HL-60 (cell line): Measurements from ENCODE around the gene GAPDHS.

Experiments used
- POLR2AphosphoS5 ChIP-seq: IDR thresholded peaks from 2 replicates; pipeline ENCODE4 v1.6.1; 2012; ENCODE audit warnings: low read depth
- SPI1 ChIP-seq: IDR thresholded peaks from 2 replicates; pipeline ENCODE4 v1.6.1; 2012; ENCODE audit warnings: low read depth, mild to moderate bottlenecking, borderline replicate concordance
- TF ChIP-seq, protein P1 (sequence below): IDR thresholded peaks from one replicate; pipeline ENCODE4 v1.5.1; 2011; ENCODE audit warnings: low read length, control low read depth, inconsistent platforms; ENCODE audit not compliant: insufficient read depth
- TF ChIP-seq, protein P2 (sequence below): IDR thresholded peaks from 2 replicates; pipeline ENCODE4 v1.6.1; 2012; ENCODE audit warnings: low read depth; ENCODE audit not compliant: insufficient replicate concordance

DNA sequence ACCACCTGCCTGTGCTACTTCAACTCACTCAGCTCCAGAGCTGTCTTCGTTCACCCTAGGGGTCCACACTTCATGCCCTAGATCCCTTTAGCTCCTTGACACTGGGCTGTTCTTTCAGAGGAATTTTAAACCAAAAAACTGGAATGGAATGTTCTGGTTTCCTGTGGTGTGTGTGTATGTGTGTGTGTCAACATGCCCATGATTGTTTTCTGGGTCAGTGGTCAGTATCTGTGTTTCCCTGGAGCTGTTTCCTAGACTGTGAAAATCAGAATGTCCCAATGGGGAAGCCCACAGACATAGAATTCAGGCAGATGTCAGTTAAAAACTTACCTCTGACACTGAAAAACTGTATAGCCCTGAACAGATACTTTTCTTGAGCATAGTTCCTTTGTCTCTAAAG, 54.1 kb downstream of the GAPDHS start:
- TF ChIP-seq, protein P1, sequence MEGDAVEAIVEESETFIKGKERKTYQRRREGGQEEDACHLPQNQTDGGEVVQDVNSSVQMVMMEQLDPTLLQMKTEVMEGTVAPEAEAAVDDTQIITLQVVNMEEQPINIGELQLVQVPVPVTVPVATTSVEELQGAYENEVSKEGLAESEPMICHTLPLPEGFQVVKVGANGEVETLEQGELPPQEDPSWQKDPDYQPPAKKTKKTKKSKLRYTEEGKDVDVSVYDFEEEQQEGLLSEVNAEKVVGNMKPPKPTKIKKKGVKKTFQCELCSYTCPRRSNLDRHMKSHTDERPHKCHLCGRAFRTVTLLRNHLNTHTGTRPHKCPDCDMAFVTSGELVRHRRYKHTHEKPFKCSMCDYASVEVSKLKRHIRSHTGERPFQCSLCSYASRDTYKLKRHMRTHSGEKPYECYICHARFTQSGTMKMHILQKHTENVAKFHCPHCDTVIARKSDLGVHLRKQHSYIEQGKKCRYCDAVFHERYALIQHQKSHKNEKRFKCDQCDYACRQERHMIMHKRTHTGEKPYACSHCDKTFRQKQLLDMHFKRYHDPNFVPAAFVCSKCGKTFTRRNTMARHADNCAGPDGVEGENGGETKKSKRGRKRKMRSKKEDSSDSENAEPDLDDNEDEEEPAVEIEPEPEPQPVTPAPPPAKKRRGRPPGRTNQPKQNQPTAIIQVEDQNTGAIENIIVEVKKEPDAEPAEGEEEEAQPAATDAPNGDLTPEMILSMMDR: no peak
- TF ChIP-seq POLR2AphosphoS5: no peak
- no peak for TF ChIP-seq SPI1
- TF ChIP-seq, protein P2, sequence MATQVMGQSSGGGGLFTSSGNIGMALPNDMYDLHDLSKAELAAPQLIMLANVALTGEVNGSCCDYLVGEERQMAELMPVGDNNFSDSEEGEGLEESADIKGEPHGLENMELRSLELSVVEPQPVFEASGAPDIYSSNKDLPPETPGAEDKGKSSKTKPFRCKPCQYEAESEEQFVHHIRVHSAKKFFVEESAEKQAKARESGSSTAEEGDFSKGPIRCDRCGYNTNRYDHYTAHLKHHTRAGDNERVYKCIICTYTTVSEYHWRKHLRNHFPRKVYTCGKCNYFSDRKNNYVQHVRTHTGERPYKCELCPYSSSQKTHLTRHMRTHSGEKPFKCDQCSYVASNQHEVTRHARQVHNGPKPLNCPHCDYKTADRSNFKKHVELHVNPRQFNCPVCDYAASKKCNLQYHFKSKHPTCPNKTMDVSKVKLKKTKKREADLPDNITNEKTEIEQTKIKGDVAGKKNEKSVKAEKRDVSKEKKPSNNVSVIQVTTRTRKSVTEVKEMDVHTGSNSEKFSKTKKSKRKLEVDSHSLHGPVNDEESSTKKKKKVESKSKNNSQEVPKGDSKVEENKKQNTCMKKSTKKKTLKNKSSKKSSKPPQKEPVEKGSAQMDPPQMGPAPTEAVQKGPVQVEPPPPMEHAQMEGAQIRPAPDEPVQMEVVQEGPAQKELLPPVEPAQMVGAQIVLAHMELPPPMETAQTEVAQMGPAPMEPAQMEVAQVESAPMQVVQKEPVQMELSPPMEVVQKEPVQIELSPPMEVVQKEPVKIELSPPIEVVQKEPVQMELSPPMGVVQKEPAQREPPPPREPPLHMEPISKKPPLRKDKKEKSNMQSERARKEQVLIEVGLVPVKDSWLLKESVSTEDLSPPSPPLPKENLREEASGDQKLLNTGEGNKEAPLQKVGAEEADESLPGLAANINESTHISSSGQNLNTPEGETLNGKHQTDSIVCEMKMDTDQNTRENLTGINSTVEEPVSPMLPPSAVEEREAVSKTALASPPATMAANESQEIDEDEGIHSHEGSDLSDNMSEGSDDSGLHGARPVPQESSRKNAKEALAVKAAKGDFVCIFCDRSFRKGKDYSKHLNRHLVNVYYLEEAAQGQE: no peak
